HG03378 (cell line): ENCODE results near the gene CLCN3.
"Not testable (repeated sequence)": the region's sequence is repeated elsewhere in the genome, so short reads cannot be mapped to it uniquely, and the experiment has no call there.

Experiments
- ATAC-seq: cut with Tn5 transposase; IDR thresholded peaks from one replicate; pipeline ENCODE4 v1.9.1; 2021; ENCODE audit warnings: mild to moderate bottlenecking, moderate library complexity; ENCODE audit not compliant: unreplicated experiment

Gene CLCN3

GRCh38 chr4:169682372-169683047, 62.1 kb downstream of the CLCN3 start:
- no peak for ATAC-seq

GRCh38 chr4:169689681-169690080, 69.3 kb downstream of the CLCN3 start:
- ATAC-seq, result no peak

GRCh38 chr4:169690787-169691186, 70.4 kb downstream of the CLCN3 start:
- no peak for ATAC-seq

- ATAC-seq, result no peak
Observed at GRCh38 chr4:169698331-169698730, 78.0 kb downstream of the CLCN3 start.

GRCh38 chr4:169707958-169708643, 87.7 kb downstream of the CLCN3 start:
- ATAC-seq, result no peak

GRCh38 chr4:169715826-169716225, 95.4 kb downstream of the CLCN3 start:
- ATAC-seq, result no peak

- no peak for ATAC-seq
Observed at GRCh38 chr4:169716677-169717076, 96.3 kb downstream of the CLCN3 start.

GRCh38 chr4:169720529-169720928, 100.2 kb downstream of the CLCN3 start:
- ATAC-seq, result no peak

- no peak for ATAC-seq
Observed at GRCh38 chr4:169723207-169723965, 103.0 kb downstream of the CLCN3 start.

GRCh38 chr4:169724260-169724659, 103.9 kb downstream of the CLCN3 start:
- ATAC-seq, result no peak

- ATAC-seq, result no peak
Observed at GRCh38 chr4:169727616-169728015, 107.2 kb downstream of the CLCN3 start.

GRCh38 chr4:169730564-169730963, 110.2 kb downstream of the CLCN3 start:
- ATAC-seq, result no peak

GRCh38 chr4:169738604-169739003, 118.2 kb downstream of the CLCN3 start:
- not testable (repeated sequence) for ATAC-seq

GRCh38 chr4:169741569-169741968, 121.2 kb downstream of the CLCN3 start:
- ATAC-seq, result no peak

- ATAC-seq, result no peak
Observed at GRCh38 chr4:169744601-169745000, 124.2 kb downstream of the CLCN3 start.

GRCh38 chr4:169745291-169745690, 124.9 kb downstream of the CLCN3 start:
- ATAC-seq, result no peak

- peak; percentile 36 for ATAC-seq
Observed at GRCh38 chr4:169756971-169757574, 136.7 kb downstream of the CLCN3 start.

- peak; percentile 93 for ATAC-seq
Observed at GRCh38 chr4:169757575-169758184, 137.3 kb downstream of the CLCN3 start, which contains the start of gene HPF1. Gene HPF1, minus strand, starts transcription at chr4:169757944. Its CDS starts 67 bp downstream, at chr4:169757877.

GRCh38 chr4:169758401-169758962, 138.1 kb downstream of the CLCN3 start:
- no peak for ATAC-seq

- ATAC-seq, result no peak
Observed at GRCh38 chr4:169761846-169762245, 141.5 kb downstream of the CLCN3 start.

GRCh38 chr4:169765835-169766234, 145.5 kb downstream of the CLCN3 start:
- ATAC-seq, result no peak
